Kidney glomerular epithelial cell (primary cell): ENCODE results near the gene ZNF302.
"Not testable (repeated sequence)": the region's sequence is repeated elsewhere in the genome, so short reads cannot be mapped to it uniquely, and the experiment has no call there.

Source experiments
- DNase-seq: peaks from one replicate; lab custom pipeline; 2025; lab: John Stamatoyannopoulos, UW

Gene ZNF302

DNA sequence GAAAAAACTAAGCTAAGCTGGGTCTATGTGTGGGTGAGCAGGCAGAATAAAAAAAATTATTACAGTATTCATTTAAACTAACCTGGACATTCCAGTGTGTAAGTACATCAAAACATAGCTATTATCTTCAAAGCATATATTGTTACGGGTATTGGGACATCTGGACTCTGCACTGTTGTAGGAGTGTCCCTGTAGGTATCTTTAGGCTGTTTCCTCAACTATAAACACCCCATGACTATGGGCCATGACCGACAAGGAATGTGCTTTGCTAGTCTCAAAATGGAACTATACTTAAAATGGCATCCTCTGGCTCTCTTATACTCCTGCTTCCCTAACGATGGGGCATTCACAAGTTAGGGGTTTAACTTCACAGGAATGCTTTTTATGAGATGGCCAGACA, 3.9 kb upstream of the ZNF302 start:
- DNase-seq: no peak

DNA sequence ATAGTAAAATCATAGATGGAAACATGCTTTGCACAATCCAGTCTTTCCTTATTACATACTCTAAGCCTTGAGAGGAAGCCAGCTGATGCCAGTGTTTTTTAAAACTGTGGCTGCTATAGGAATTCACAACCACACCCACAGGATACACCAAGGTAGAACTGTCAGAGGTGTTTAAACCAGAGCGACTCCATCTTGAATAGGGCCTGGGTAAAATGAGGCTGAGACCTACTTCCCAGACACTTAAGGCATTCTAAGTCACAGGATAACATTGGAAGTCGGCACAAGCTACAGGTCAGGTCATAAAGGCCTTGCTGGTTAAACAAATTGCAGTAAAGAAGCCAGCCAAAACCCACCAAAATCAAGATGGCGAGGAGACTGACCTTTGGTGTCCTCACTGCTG, 2.2 kb upstream of the ZNF302 start:
- DNase-seq: no peak

DNA sequence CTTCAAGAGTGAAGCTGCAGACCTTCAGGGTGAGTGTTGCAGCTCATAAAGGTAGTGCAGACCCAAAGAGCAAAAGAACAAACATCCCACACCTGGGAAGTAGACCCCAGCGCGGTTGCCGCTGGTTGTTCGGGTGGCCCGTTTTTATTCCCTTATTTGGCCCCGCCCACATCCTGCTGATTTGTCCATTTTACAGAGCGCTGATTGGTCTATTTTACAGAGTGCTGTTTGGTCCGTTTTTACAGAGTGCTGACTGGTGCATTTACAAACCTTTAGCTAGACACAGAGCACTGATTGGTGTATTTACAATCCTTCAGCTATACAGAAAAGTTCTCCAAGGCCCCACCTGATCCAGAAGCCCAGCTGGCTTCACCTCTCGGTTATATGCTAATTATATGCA, 1.6 kb upstream of the ZNF302 start:
- no peak for DNase-seq

DNA sequence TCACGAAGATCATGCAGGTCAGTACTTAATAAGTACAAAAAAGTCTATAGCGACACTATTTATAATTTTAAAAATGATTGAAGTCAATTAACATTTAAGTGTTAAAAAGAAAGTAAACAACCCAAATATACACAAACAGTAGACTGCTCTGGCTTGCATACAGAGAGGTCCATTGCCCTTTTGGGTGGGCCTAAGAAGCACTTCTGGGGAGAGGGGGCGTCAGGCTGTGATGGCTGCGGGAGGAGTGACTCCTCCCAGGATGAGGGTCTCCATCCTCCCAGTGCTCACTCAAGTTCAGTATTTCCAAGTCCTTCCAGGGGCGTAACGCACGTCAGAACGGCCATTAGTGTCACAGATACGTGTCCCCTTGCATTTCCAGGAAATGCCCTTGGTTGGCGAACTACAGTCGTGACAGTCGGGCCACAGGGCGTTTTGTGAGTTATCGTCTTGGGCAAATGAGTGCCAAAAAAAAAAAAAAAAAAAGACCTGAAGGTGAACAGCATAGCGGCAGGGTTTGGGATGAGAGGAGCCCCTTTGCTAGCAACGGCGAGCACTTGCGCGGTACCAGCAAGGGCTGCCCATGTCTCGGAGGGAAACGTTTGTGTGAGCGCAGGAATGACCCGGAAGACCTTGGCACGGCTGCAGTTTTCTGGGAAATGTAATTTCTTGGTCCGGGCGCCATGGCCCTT, 637 bp upstream of the ZNF302 start, which contains the start of gene SCGB2B2:
Gene SCGB2B2 (minus strand): TSS at position 463 of the 689 bp plus-strand sequence. CDS start 82,596 bp downstream, outside the sequence.
- peak; percentile 88 for DNase-seq

DNA sequence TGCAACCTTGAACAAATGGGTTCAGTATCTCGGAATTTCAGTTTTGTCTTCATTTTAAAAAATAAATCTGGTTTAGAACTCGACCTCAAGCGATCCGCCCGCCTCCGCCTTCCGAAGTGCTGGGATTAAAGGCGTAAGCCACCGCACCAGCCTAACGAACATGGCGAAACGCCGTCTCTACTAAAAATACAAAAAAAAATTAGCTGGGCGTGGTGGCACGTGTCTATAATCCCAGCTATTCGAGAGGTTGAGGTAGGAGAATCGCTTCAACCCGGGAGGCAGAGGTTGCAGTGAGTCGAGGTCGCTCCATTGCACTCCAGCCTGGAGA, 571 bp downstream of the ZNF302 start:
- no peak for DNase-seq

DNA sequence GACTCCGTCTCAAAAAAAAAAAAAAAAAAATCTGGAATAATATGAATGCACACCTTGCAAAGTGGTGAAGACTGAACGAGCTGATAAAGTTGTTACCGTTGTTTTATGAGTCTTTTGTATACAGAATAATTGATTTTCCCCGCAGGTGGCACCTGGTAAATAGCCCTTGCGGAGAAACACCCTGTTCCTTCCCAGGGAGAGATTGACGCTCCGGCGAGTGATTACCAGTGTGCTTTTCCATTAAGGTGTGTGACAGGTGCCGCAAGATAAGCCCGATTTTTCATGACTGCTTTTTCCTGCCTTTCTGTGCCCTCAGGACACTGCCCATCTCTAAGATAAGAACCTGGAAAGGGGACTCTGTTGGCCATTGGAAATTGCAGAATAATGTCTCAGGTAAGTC, 943 bp downstream of the ZNF302 start:
- no peak for DNase-seq

DNA sequence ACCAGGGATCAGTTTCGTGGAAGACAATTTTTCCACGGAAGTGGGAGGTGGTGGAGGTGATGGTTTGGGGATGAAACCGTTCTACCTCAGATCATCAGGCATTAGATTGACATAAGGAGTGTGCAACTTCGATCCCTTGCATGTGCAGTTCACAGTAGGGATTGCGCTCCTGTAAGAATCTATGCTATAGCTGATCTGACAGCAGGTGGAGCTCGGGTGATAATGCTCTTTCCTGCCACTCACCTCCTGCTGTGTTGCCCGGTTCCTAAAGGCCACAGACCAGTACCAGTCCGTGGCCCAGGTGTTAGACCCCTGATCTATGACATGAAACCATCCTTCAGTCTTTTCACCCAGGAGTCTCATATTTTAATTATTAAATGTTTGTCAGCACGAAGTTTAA, 4.0 kb downstream of the ZNF302 start:
- DNase-seq: no peak

DNA sequence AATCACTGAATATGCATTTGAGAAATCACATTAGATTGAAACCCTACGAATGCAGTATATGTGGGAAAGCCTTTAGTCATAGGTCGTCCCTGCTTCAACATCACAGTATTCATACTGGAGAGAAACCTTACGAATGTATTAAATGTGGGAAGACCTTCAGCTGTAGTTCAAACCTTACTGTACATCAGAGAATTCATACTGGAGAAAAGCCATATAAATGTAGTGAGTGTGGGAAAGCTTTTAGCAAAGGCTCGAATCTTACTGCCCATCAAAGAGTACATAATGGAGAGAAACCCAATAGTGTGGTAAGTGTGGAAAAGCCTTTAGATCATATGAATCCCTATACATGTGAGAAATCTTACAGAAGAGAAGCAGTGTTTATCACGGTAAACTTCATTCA, 7.8 kb downstream of the ZNF302 start:
- DNase-seq: not testable (repeated sequence)

DNA sequence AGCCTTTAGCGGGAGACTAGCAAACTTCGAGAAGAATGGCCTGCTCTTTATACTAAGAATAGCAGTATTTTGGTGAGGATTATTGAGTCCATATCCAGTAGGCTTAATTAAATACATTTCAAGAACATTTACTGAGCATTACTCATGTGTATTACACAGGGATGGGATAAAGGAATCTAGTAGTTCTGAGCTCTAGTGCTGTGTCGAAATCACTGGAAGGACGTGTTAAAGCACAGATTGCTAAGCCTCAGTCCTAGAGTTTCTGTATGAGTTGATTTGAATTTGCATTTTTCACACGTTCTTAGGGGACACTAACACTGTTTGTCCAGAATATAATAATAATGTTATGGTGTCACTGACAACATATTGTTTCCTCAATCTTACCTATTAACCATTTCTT, 9.0 kb downstream of the ZNF302 start:
- DNase-seq: no peak

DNA sequence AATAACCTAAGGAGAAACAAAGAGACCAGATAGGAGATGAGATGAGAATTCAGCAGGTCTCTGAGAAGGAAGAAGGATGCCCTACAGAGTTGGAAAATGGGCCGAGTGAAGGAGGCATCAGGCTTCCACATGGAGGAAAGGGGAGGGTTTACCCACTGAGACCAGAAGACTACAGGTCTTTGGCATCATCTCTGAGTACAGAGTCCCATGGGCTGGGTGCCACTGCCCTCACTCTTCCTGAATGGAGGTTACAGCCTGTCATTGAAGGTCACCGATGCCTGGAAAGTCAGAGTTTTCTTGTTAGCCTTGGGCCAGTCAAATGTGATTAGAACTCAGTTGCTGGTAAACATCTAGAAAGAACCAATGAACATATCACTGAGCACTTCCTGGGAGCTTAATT, 9.9 kb downstream of the ZNF302 start:
- no peak for DNase-seq

DNA sequence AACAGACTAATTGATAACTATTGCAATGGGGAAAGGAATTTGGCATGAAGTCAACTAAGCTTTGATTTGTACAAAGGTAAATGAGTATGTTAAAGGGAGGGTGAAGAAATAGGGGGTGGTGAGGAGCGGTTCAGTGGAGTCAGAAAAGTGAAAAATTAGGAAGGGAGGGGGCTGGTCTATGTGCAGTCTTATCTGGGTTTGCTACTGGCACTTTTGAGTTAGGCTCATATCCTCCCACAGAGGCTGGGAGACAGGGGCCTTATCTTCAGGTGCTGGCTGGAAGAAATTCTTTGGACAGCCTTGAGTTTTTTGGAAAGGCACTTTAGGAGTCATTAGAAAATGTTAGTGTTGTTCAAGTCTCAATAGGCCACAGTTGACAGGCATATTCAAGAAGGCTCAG, 11.1 kb downstream of the ZNF302 start:
- no peak for DNase-seq

DNA sequence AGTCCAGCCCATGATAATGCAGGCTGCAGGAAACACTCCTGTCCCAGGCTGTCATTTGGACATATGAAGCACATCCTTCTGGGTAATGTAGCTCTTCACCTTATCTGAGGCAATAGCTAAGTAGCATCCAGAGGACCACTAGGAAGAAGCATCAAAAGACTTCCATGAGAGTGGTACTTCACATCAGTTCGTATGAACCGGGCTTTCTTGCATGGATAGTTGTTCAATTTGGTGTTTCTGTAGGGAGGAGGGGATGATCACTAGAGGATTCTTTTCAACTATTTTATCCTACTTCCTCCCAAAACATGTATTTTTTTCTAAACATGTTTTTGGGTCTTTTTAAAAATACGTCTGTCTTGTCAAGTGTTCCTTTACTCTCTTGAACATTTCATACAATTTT, 12.9 kb downstream of the ZNF302 start:
- DNase-seq: no peak

DNA sequence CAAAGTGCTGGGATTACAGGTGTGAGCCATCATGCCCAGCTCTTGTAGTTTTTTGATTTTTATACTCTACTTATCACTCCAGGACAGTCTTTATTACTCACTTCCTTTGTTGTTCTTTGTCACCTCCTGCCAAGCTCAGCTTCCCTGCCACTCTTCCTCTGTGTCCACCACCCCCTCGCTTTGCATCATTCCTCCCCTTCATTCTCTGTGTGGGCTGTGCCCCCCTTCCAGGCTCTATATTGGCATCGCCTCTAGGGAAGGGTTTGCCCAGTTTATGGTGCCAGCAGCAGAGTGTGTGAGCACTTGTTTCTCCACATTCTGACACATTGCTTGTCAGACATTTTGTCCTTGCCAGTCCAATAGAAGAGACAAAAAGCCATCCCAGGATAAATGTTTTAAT, 15.1 kb downstream of the ZNF302 start:
- DNase-seq: no peak

DNA sequence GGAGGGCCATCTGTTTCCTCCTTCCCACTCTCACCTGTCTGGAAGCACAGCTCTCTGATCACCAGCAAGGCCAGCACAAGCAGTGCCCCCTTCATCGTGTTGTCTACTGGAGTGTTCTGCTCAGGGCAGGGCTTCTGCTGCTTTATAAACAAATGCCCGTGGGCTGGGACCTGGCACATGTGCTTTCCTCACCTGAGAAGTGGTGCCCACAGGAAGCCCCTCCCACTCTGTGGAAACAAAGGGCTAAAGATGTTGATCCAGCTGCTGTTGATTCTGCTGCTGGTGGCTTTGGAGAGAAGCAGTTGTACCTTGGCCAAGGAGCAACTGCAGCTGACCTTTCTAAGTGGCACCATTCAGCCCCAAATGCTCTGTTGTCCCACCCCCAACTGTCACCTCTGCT, 30.2 kb downstream of the ZNF302 start:
- no peak for DNase-seq

DNA sequence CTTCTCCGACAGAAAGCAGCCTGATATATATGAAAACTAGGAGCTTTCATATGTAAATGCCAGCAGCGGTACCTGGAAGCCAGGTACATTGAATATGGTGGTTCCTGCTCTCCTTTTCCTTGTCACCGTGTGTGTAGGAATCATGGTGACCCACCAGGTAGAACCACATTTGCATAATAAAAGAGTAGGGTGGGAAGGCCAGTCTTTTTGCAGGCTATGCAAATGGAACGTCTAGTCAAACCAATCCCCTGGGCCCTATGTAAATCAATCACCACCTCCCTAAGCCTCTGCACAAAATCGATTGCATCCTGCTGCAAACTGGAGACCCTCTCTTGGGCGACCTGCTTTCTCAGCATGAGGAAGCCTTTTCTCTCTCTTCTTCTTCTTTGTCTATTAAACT, 34.4 kb downstream of the ZNF302 start:
- no peak for DNase-seq

DNA sequence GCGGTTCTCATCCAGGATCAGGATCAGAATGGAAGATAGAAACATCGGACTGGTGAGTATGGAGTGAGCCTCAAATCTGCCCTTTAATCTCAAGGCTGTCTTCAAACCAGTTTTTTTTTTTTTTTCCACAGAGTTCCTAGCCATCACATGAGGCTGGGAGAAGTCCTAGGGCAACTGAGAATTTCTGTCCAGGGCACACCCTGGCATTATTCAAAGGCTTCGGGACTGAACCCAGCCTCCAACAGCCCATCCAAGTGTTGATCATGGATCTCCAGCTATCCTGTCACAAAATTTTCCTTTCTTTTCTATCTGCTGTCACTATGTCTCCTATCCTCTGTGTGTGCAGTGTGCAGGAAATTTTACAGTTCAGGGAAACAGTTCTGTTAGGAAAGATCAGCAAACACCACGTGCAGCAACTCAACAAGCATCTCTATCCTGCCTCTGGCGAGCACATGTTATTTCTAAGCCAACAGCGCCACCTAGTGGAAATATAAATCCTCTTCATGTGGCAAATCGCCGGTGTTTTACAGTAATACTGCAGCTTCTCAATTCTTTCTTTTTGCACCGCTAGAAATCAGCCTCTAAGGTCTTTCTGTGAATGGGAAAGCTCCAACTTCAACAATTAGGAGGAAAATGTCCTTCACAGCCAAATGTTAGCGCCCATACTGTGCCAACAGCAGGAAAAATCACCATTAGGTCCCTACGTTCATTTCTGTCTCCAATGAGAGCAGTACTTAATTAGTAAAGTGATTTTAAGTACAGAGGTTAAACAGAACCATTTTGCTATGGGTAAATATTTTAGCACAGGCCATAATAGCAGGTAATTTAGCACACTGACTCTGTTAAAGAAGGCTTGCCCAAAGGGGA, 35.1 kb downstream of the ZNF302 start:
- peak; percentile 77 for DNase-seq

DNA sequence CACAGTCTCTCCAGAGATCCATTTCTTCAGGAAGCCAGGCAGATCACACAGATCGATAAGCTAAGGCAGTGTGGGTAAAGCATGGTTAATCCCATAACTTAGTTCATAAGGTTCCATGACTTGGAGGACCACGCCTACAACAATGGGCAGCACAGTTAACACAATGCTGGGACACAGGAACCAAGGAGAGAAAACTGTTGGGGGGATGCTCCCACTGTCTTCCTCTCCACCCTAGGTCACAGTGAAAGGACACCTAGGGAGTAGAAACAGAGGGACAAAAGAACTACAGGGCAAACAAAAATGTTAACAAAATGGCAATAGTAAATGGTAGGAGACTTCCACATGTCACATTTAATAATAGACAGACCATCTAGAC, 35.8 kb downstream of the ZNF302 start:
- no peak for DNase-seq

DNA sequence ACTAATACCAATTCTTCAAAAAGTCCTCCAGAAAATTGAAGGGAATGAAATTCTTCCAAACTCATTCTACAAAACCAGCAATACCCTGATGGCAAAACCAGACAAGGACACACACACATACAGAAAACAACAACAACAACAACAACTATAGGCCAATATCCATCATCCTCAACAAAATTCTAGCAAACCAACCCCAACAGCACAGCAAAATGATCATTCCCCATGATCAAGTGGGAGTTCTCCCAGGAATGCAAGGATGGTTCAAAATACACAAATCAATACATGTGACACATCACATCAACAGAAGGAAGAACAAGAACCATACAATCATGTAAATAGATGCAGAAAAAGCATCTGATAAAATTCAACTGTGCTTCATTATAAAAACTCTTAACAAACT, 37.9 kb downstream of the ZNF302 start:
- no peak for DNase-seq

DNA sequence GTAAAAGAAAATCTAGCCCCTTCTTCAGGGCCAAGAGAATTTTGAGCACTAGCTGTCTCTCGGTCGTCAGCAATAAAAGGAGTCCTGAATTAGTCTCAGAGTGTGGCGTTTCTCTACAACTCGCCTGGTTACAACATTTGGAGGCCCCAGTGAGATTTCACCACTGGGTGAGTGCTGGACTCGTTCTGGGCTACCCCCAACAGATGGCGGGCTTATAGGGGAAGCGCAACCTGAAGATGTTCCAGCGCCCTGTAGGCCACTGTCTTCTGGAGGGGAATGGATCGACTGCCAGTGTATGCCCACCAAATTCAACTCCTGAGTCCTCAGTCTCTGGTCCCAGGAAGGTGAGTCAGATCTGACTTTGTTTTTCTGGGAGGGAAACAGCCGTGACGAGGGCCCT, 44.9 kb downstream of the ZNF302 start:
- DNase-seq: no peak

DNA sequence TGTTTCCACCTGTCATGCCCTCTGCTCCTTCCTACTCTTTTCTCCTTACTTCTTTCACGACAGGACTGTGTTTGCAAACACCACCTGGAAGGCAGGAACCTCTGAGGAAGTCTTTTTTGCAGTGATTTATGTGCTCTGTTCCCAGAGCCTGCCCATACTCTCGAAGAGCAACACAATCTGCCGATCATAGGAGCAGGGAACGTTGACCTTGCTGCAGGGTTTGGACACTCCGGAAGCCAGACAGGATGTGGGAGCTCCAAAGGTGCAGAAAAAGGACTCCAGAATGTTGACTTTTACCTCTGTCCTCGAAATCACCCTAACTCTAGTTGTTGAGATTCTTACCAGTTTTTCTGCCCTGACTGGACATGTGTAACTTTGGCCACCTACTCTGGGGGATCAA, 47.9 kb downstream of the ZNF302 start:
- no peak for DNase-seq

DNA sequence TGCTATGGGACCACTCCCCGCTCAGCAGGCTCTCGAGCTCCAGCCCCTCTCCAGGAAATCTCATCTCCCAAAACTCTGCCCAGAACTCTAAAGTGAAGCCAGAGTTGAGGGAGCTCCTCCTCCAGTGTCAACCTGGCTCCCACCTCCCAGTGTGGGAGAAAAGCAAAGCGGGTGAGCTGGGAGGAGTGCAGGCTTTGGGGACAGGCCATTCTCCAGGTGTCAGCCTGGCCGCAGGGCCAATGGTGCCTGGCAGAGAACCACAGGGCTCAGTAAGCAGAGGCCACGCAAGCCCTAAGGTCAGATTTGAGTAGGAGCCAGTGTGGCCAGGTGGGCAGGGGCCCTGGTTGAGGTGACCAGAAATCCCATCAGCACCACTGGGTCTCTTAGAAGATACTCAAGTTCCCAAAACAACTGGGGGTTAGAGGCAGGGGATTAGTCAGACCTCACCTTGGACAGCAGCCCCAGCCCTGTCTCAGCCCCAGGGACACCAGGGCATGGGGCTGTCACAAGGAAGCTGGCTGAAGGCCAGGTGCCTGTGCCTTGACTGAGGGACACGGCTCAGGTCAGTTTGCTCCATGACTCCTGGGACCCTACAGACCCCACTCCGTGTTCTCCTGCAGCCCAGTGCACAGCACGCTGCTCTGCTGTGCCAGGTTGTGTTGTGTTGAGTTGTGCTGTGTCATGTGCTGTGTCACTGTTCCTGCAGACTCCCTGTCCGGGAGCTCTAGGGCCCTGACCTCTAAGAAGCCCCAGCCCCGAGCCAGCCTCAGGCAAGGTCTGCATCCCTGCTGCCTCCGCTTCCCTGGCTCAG, 53.7 kb downstream of the ZNF302 start:
- DNase-seq: no peak

DNA sequence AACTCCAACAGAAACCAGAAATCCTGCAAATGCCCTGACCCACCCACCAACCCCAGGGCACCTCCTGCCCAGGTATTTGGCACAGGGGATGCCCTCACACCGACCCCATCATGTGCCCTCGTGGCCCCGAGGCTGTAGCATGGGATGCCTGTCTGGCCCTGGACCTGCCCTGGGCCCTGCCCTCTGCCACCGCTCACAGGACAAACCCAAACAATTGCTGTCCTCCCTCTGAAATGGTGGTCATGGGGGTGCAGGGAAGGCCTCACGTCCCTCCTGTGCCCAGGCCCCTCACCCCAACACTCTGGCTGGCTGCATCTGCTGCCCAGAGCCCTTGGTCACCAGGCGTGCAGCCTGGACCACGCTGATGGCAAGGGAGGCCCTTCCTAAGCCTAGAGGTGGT, 54.5 kb downstream of the ZNF302 start:
- no peak for DNase-seq
